GM19438 (cell line): ENCODE measurements around the gene TUT1.

ENCODE experiments used
- ATAC-seq: cut with Tn5 transposase; IDR thresholded peaks from one replicate; pipeline ENCODE4 v1.9.1; 2021; ENCODE audit warnings: low read depth; ENCODE audit not compliant: unreplicated experiment

The TUT1 gene

DNA sequence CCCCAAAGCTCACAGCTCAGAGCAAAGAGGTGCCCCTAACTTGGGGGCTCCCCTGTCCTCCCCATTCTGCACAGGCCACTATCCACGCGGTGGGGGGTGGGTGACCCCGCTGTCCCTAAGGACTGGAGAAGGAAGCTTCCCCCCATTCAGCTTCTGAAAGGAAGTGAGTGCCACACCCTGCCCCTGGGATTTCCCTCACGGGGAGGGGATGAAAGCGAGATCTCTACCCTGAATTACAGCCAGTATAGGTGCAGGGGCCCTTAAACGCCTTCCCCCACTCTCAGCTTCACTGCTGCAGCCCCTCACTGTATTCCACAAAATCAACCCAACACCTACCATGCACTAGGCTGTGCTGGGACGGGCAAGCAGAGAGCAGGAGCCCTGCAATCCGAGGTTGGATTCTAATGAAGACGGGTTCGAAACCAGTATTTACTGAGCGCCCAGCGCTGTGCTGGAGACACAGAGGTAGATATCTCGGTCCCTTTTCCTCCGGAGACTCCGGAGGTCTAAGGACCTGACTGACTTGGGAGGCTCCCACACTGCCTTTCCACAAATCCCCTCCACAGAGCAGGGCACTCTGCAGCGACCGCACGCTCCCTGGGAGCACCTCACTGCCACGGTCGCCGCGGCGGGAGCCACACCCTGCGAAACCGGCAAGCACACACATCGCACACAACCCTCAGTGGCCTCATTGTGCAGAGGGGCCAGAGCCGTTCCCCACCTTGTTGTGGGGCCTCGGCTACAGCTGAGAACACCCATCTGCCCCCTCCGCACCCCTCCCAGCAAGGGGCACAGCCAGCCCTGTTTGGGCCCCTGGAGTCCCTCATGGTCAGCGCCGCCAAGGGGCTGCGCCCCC, 46.5 kb downstream of the TUT1 start:
- no peak for ATAC-seq

DNA sequence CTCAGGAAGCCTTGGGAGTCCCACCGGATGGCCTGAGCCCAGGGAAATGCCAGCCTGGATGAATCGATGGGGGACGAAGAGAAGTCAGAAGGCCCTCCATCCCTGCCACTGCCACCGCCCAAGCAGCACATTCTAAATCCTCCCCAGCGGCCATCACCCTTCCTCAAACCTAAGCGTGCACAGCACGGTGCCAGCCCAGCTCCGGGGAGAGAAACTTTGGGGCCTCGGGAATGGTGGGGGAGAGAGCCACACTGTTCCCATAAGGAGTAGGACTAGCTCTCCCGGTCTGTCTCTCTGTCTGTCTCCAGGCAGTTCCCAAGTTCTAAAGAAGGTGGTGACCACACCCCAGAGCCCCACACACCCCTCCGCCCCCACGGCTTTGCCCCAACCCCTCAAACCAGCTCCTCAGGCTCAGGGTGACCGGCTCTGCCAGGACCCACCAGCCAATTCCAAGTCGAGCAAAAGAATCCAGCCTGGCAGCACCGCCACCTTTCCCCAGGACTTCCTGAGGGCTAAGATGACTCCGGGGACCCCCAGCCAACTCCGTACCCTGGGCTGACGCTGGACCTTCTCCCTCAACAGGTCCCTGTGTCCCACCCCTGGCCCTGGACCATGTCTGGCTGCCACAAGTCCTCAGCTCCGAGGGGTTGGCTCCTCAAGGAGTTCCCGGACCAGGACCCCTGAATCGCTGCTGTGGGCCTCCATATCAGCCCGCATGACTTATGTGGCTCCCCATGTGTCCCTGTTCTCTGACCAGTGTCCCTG, 47.5 kb downstream of the TUT1 start:
- ATAC-seq = no peak

DNA sequence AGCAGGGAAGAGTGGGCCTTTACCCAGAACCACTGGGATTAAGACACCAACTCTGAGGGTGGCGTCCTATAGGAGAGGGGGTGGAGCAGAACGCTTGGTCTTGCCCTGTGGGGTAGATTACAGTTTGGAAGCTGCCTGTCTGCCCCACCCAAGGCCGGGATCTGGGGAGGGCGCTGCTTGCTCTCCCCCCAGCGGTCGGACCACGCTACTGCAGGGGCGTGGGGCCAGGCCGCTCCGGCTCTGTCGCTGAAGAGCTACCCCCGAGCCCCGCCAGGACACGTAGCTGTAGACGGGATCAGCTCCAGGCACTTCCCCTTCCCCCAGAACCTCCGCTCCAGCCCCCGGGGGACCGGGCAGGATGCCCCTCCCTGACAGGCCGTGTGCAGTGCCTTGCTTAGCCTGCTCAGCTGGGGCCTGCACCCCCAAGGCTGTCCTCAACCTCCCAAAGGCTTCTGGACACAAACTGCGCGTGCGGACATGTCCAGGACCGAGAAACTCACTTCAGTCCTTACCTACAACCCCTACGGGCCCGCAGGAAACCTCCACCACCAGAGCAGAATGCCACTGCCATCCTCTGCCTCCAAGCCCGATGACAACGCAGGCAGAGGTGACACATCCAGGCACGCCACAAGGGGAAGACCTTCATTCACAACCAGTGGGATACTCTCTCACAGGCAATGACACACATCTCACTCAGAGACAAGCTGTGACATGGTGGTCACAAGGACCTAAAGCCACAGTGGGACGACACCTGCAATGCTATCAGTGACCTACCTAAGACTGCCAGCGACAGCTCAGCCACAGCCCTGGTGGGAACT, 48.4 kb downstream of the TUT1 start:
- ATAC-seq = no peak

DNA sequence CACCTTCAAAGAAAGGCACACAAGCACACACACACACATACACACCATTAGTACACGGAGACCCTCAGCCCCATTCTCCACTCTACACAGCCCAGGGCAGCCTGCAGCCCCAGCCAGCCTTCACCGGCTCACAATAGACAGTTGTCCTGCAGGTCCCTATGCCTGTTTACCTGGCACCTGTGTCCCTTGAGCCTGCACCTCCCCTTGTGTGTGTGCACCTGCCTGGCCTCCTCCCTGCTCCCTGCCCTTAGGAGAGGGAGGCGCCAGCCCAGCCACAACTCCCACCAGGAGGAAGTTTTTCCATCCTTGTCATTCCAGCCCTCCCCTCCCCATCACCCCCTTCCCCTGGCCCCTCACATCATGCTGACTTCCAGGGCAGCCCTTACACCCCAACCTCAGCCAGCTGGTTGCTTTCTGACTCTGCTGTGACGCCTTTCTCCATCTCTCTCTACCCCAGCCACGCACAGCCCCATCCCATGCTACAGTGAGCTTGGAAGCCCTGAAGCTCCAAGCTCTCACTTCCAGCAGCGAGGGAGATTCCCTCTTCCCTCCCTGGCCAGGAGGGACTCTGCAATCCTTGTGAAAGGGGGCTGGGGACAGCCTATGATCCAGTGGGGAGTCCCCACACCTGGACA, 49.1 kb downstream of the TUT1 start:
- ATAC-seq = no peak

DNA sequence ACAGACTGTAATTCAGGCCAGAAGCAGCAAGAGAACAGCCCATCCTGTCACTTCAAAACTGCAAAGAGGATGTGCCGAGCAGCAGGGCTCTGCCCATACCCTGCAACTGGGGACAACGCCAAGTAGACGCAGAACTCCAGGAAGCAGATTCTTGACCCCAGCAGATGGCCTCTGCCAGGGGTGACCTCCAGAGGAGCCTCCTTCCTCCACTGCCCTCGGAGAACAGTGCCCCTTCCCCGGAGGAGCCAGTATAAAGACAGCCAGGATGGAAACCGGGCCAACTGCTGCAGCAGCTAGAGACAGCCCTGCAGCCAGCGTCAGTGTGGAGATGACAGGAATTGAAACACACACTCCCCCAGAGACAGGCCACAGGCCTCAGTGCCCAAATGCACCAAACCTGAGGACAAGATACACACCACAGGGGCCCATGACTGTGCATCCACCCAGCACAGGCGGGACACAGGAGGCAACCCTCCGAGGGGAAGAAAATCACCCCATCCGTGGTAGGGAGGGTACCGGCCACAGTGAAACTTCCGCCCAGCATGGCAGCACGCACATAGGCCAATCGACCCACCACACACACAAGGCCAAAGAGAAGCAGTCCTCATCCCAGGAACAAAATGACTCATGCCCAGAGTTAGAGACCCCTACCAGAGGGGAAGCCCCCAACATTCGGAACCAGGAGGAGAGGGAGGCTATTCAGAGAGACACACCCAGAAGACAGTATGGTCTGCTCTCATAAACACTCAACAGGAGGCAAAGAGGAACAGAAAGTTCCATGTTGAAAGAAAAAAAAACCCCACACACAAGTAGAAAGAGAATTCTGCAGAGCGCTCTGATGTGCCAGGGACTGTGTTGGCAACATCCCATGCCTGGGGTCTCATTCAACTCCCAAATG, 50.3 kb downstream of the TUT1 start:
- ATAC-seq = peak; percentile 53

DNA sequence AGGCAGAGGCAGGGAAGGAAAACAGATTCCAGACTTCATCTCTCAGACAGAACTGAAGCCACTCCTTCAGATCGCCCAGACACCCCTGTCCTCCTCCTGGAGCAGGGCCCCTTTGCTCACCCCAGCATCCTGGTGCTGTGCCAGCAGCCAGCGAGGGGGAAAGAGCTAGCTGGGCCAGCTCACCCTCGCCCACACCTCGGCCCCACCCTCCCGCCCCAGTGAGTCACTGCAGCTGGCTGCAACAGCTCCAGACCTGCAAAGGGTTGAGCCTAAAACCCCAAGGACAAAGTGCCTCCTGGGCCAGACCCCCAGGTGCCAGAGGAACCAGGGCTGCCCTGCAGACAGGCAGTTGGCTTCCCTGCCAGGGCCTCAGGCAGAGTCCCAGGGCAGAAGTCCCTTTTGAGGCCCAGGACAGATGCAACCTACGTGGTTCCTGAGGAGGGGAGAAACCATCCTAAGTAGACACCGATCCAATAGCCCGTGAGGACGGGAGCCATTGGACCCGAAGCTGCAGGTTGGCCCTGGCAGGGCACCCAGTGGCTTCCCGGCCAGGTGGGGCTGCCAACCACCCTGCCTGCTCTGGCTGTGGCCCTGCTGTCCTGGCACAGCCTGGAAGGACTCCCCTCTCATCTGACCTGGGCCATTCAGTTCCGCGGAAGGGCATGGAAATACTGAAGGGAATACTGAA, 51.9 kb downstream of the TUT1 start:
- no peak for ATAC-seq

DNA sequence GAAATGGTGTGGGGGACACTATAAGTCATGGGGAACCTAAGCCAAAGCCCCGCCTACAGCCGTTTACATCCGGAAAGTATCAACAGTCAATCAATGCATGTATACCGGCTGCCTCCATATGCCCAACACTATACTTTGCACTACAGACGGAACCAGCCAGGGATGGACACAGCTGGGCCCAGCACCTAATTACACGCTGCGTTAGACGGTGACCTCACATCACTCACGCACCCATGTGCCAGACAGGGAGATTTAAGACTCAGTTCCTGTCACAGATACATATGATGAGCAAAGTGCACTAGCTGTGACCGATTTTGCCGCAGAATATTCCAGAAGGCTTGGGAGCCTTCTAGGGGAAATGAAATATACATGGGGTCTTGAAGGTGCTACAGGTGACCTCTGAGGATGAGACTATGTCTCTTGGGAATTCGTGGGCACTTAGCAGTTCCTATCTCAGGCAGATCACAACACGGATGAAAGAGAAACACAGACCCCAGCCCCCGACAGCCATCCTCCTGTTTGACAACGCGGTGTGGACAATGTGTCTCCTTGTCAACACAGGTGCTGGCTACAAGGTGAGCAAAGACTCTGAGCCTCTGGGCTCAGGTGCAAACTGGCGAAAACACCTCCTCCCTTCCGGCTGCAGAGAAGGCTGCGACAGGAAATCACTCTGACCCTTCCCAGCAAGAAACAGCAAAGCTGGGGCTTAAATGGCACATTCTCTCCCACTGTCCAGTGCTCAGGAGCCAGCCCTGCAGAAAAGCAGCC, 52.7 kb downstream of the TUT1 start:
- no peak for ATAC-seq

DNA sequence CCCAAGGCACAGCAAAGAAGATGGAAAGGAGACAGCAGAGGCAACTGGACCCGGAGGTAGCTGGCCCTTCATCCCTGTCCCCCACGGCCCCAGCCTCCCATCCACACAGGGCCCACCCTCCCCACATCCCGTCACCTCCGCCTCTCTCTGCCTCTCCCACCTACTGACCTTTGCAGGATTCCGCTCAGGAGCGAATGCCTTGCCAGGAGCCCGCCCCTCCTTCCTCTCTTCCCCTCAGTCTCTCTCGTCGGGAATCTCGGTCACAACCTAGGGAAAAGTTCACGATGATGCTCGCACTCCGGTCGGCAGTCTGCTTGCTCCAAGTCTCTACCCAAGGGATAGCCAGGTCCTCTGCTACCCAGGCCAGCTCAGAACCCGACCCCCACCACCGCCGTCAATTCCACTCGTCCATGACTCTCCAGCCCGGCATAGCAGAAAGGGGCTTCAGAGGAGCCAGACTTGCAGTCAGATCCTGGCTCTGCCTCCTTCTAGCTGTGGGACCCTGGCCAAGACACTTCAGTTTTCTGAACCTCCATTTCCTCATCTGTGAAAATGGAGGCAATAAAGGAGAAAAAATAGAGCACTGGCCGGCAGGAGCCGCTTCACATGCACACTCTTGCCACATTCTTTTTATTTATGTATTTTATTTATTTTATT, 54.9 kb downstream of the TUT1 start:
- ATAC-seq = no peak

DNA sequence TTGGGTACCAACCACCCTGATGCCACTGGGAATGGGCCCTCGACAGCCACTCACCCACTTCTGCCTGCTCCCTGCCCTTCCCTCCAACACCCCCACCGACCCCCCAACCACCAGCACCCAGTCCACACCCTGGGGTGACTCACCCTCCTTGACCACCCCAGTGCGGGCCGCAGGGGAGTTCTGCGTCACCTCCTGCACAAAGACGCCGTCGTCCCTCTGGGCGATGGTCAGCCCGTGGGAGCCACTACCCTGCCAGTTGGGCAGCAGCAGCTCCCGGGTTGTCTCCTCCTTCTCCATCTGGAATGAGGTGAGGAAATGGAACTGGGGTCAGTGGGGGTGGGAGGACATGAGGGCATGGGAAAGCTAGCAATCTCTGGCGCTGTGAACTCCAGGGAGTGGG, 55.5 kb downstream of the TUT1 start:
- ATAC-seq = no peak

DNA sequence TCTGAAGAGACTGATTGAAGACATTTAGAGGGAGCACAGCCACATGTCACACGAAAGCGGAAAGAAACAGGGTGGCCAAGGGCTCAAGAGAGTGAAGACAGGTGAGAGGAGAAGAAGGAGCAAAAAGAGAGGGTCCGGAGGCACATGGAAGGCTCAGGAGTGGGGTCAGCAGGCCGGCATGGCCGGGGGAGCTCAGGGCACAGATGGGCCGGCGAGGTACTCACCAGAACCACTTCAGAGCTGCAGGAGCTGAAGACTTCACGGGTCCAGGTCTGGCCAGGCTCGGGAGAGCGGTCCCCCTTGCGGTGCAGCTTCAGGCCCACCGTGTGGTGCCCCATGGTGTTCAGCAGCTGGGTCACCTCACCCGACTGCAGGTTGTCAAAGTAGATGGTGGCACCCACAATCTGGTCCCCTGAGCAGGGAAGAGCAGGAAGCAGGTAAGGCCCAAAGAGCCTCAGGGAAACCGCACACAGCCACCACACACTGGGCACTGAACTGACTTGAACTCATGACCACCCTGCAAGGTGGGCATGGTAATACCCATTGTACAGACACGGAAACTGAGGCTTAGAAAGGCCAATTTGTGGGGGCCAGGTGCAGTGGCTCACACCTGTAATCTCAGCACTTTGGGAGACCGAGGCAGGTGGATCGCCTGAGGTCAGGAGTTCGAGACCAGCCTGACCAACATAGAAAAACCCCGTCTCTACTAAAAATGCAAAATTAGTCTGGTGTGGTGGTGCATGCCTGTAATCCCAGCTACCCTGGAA, 56.4 kb downstream of the TUT1 start:
- no peak for ATAC-seq

DNA sequence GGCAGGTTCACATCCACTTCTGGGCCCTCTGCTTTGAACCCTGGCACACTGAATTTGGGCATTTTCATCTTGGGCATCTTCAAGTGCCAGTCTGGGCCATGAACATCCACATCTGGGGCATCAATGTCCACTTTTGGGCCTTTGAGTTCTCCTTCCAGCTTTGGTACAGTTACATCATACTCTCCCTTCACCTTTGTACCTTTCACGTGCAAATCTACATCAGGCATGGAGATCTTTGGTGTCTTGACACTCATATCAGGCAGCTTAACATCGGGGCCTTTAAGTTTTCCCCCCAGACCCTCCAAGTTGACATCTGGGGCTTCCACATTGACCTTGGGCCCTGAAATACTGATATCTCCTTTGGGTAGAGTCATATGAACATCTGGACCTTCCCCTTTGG, 59.2 kb downstream of the TUT1 start:
- ATAC-seq = no peak
